Omental fat pad (tissue), 4 donors: ENCODE results near the gene CACNA2D4. TPM values are rescaled to one million over a fixed set of nuclear protein-coding genes. Genes with fewer than 3 reads are reported as not detected.
A peak's percentile ranks its signal among the peaks of the same experiment; 100 is the strongest.

Experiments
- ATAC-seq: fragments of 150-250 bp; one replicate; pipeline ENCODE4 v1.9.1; 2016; ENCODE audit warnings: mild to moderate bottlenecking, moderate library complexity; ENCODE audit not compliant: low FRiP score
- DNase-seq: peaks from one replicate; pipeline ENCODE4 v3.0.0-alpha.2; 2019; ENCODE audit warnings: low spot score
- CTCF ChIP-seq, 3 donors: fragments of 450-650 bp; IDR thresholded peaks; one replicate each; pipeline ENCODE4 v1.5.1; 2016 to 2017; ENCODE audit warnings: antibody characterized with exemption in 3 of 3, mild to moderate bottlenecking in 3 of 3, moderate library complexity in 2 of 3
- total RNA-seq, 4 donors: library from RNA; depleted of rRNA; stranded (reverse); fragments of >200 nt; gene quantifications; one replicate each; pipeline ENCODE4 v1.1.0, GENCODE V29; 2016

CACNA2D4 gene
- total RNA-seq, 4 donors from 2014 or later, result 3.9 to 13.0 (median 6.8) TPM

- no peak for ATAC-seq
- DNase-seq, result no peak
- no peak for TF ChIP-seq CTCF (IDR thresholded peaks at IDR 0.05)
Observed at GRCh38 chr12:1806301-1807086, 112.0 kb downstream of the CACNA2D4 start.

- ATAC-seq, result no peak
- TF ChIP-seq CTCF (IDR thresholded peaks at IDR 0.05), result no peak
- no peak for DNase-seq
Observed at GRCh38 chr12:1805441-1806081, 112.9 kb downstream of the CACNA2D4 start.

- TF ChIP-seq CTCF (IDR thresholded peaks at IDR 0.05), result no peak
- peak; percentile 64 for ATAC-seq
- peak; percentile 70 for DNase-seq
Observed at GRCh38 chr12:1804545-1805332, 113.7 kb downstream of the CACNA2D4 start.

GRCh38 chr12:1803736-1804135 lies 114.7 kb downstream of the CACNA2D4 start:
- TF ChIP-seq CTCF (IDR thresholded peaks at IDR 0.05), result no peak
- ATAC-seq (no peak), DNase-seq (no peak)

- ATAC-seq, result no peak
- TF ChIP-seq CTCF (IDR thresholded peaks at IDR 0.05), result no peak
- DNase-seq, result peak; percentile 19
Observed at GRCh38 chr12:1801303-1801975, 117.0 kb downstream of the CACNA2D4 start.

- ATAC-seq, result no peak
- peak; percentile 20 for DNase-seq
- no peak for TF ChIP-seq CTCF (IDR thresholded peaks at IDR 0.05)
Observed at GRCh38 chr12:1800401-1801302, 117.8 kb downstream of the CACNA2D4 start.
